Endothelial cell (in vitro differentiated cells): ENCODE measurements around the gene ZNF275. TPM values are rescaled to one million over a fixed set of nuclear protein-coding genes. Genes with fewer than 3 reads are reported as not detected.

Experiments
- DNase-seq: peaks from one replicate; pipeline ENCODE4 v3.0.0; 2021; ENCODE audit warnings: low spot score
- H3K27ac Mint-ChIP-seq: one replicate; pipeline ENCODE4 v1.8.0; 2021; ENCODE audit warnings: mixed read lengths, inconsistent platforms; ENCODE audit not compliant: unreplicated experiment
- H3K27me3 Mint-ChIP-seq: one replicate; pipeline ENCODE4 v1.8.0; 2021; ENCODE audit warnings: mild to moderate bottlenecking, moderate library complexity, mixed read lengths, inconsistent platforms; ENCODE audit not compliant: unreplicated experiment
- H3K36me3 Mint-ChIP-seq: one replicate; pipeline ENCODE4 v1.8.0; 2021; ENCODE audit warnings: mild to moderate bottlenecking, low read depth, mixed read lengths, inconsistent platforms; ENCODE audit not compliant: unreplicated experiment
- H3K4me1 Mint-ChIP-seq: one replicate; pipeline ENCODE4 v1.8.0; 2021; ENCODE audit warnings: mild to moderate bottlenecking, mixed read lengths, inconsistent platforms; ENCODE audit not compliant: unreplicated experiment
- H3K4me3 Mint-ChIP-seq: one replicate; pipeline ENCODE4 v1.8.0; 2021; ENCODE audit warnings: mild to moderate bottlenecking, mixed read lengths, inconsistent platforms; ENCODE audit not compliant: unreplicated experiment
- H3K9me3 Mint-ChIP-seq: one replicate; pipeline ENCODE4 v1.8.0; 2021; ENCODE audit warnings: mixed read lengths, inconsistent platforms; ENCODE audit not compliant: unreplicated experiment
- CTCF ChIP-seq: fragments of 200-600 bp; sonication (generic); IDR thresholded peaks from one replicate; pipeline ENCODE4 v1.5.0; 2021; ENCODE audit warnings: antibody characterized with exemption; ENCODE audit not compliant: unreplicated experiment
- total RNA-seq: library from RNA; stranded (reverse); fragmentation: NEBNext Ultra II Directional; extraction: Animal tissue kit (Norgen Biotek cat#: 25700); gene quantifications from one replicate; pipeline ENCODE4 v1.2.1, GENCODE V29; 2021; ENCODE audit not compliant: unreplicated experiment

ZNF275 gene
- total RNA-seq, 1 donor from 2014 or later: 14.4 TPM

- no peak for DNase-seq
Observed at GRCh38 chrX:153306527-153307115, 27.3 kb upstream of the ZNF275 start.

GRCh38 chrX:153307276-153308178, 26.4 kb upstream of the ZNF275 start:
- Mint-ChIP-seq H3K27ac (no peak overlapping the region), H3K27me3 (peaks cover 5% of the 10 kb centered on the region), H3K4me1 (peaks cover 5% of the 10 kb centered on the region), H3K36me3 (no peaks in the 10 kb centered on the region), H3K9me3 (no peaks in the 10 kb centered on the region), H3K4me3 (no peak overlapping the region)
- TF ChIP-seq CTCF: no peak
- DNase-seq: no peak

More at GRCh38 chrX:153306527-153307115, 27.3 kb upstream of the ZNF275 start:
- Mint-ChIP-seq H3K9me3 (no peaks in the 10 kb centered on the region), H3K4me1 (peaks cover 5% of the 10 kb centered on the region), H3K27ac (no peak overlapping the region), H3K36me3 (no peaks in the 10 kb centered on the region), H3K27me3 (peaks cover 5% of the 10 kb centered on the region), H3K4me3 (no peak overlapping the region)
- no peak for TF ChIP-seq CTCF

GRCh38 chrX:153310901-153311300, 23.1 kb upstream of the ZNF275 start:
- H3K27ac Mint-ChIP-seq: no peak overlapping the region
- no peaks in the 10 kb centered on the region for H3K4me1 Mint-ChIP-seq
- peaks cover 5% of the 10 kb centered on the region for H3K27me3 Mint-ChIP-seq
- no peak overlapping the region for H3K4me3 Mint-ChIP-seq
- TF ChIP-seq CTCF: no peak
- H3K9me3 Mint-ChIP-seq: no peaks in the 10 kb centered on the region
- H3K36me3 Mint-ChIP-seq: no peaks in the 10 kb centered on the region
- no peak for DNase-seq

GRCh38 chrX:153312041-153312440, 21.9 kb upstream of the ZNF275 start:
- Mint-ChIP-seq H3K4me3 (no peak overlapping the region), H3K27ac (no peak overlapping the region), H3K4me1 (no peaks in the 10 kb centered on the region), H3K27me3 (peaks cover 5% of the 10 kb centered on the region), H3K36me3 (no peaks in the 10 kb centered on the region), H3K9me3 (no peaks in the 10 kb centered on the region)
- DNase-seq: no peak
- TF ChIP-seq CTCF: no peak

GRCh38 chrX:153312842-153313241, 21.1 kb upstream of the ZNF275 start:
- no peak overlapping the region for H3K4me3 Mint-ChIP-seq
- H3K27me3 Mint-ChIP-seq: peaks cover 5% of the 10 kb centered on the region
- no peaks in the 10 kb centered on the region for H3K9me3 Mint-ChIP-seq
- H3K36me3 Mint-ChIP-seq: no peaks in the 10 kb centered on the region
- no peak for DNase-seq
- no peaks in the 10 kb centered on the region for H3K4me1 Mint-ChIP-seq
- H3K27ac Mint-ChIP-seq: no peak overlapping the region
- TF ChIP-seq CTCF: no peak
